AG09309 (cell line): ENCODE data around the gene PPP4R3A.

Experiments
- DNase-seq: peaks from one replicate; pipeline ENCODE4 v3.0.0-alpha.2; 2010; ENCODE audit warnings: low read depth
- H3K4me3 ChIP-seq: 2 replicates; pipeline ENCODE4 v1.5.1; 2011; ENCODE audit warnings: mild to moderate bottlenecking, low read depth, low read length, moderate library complexity; ENCODE audit not compliant: control insufficient read depth
- TF ChIP-seq, protein P1 (sequence below): IDR thresholded peaks from 2 replicates; pipeline ENCODE4 v1.5.1; 2011; ENCODE audit warnings: mild to moderate bottlenecking, low read depth, low read length, inconsistent platforms; ENCODE audit not compliant: insufficient read depth, control insufficient read depth; ENCODE audit errors: missing control alignments

PPP4R3A gene

GRCh38 chr14:91466192-91466591 is 43.9 kb downstream of the PPP4R3A start:
- DNase-seq = no peak
- TF ChIP-seq, protein P1, sequence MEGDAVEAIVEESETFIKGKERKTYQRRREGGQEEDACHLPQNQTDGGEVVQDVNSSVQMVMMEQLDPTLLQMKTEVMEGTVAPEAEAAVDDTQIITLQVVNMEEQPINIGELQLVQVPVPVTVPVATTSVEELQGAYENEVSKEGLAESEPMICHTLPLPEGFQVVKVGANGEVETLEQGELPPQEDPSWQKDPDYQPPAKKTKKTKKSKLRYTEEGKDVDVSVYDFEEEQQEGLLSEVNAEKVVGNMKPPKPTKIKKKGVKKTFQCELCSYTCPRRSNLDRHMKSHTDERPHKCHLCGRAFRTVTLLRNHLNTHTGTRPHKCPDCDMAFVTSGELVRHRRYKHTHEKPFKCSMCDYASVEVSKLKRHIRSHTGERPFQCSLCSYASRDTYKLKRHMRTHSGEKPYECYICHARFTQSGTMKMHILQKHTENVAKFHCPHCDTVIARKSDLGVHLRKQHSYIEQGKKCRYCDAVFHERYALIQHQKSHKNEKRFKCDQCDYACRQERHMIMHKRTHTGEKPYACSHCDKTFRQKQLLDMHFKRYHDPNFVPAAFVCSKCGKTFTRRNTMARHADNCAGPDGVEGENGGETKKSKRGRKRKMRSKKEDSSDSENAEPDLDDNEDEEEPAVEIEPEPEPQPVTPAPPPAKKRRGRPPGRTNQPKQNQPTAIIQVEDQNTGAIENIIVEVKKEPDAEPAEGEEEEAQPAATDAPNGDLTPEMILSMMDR = no peak
- H3K4me3 ChIP-seq = no peak overlapping the region

- DNase-seq = no peak
- TF ChIP-seq, protein P1 = no peak
- no peak overlapping the region for H3K4me3 ChIP-seq
Measured at GRCh38 chr14:91464615-91465205, 45.4 kb downstream of the PPP4R3A start.

DNA sequence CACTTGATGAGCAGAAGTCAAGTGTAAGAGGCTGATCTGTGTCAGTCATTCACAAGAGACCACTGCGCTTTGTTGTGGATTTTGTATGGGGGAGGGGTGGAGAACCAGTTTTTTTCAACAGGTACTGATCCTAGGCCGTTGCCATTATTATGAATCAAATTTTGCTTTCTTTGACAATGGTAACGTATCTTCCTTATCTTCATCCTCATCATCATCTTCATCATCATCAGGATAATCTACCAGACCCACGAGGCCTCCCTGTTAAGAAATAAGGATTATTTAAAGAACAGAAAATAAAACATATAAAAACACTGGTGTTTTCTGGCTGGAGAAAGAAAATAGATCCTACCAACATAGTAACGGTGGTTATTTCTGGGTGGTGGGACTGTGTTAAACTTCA is 51.5 kb downstream of the PPP4R3A start:
- no peak for DNase-seq
- H3K4me3 ChIP-seq = no peak overlapping the region
- TF ChIP-seq, protein P1 = no peak

GRCh38 chr14:91456283-91456682 is 53.8 kb downstream of the PPP4R3A start:
- no peak for DNase-seq
- no peak overlapping the region for H3K4me3 ChIP-seq
- TF ChIP-seq, protein P1 = no peak

- H3K4me3 ChIP-seq = no peak overlapping the region
- TF ChIP-seq, protein P1 = no peak
- DNase-seq = no peak
Measured at GRCh38 chr14:91454580-91454979, 55.5 kb downstream of the PPP4R3A start.

DNA sequence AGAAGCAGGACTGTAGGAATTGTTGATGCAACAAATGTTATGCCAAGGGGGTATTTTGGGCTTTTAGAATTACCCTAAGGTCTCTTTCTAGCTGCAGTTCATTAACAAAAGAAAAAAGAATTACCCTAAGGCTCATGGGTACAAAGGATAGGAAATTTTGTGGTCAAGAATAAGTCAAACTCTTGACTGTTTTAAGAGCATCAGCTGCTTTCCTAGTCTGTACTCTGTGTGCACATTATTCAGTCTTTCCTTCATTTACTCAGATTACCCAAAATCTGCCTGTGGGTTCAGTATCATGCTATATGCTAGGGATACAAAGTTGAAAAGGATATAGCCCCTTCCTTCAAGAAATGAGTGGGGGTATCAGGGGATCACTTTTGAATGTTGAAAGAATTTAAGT is 56.0 kb downstream of the PPP4R3A start:
- TF ChIP-seq, protein P1 = no peak
- DNase-seq = no peak
- H3K4me3 ChIP-seq = no peak overlapping the region

GRCh38 chr14:91453744-91454143 is 56.4 kb downstream of the PPP4R3A start:
- DNase-seq = no peak
- TF ChIP-seq, protein P1 = no peak
- no peak overlapping the region for H3K4me3 ChIP-seq
